CD4-positive, alpha-beta T cell treated with Interleukin-4 for 1 hour (primary cell): ENCODE measurements around the gene PKHD1.

ENCODE experiments used
- DNase-seq, 2 donors: peaks; one replicate each; pipeline ENCODE4 v3.0.0-alpha.2; 2020 to 2022

The PKHD1 gene

DNA sequence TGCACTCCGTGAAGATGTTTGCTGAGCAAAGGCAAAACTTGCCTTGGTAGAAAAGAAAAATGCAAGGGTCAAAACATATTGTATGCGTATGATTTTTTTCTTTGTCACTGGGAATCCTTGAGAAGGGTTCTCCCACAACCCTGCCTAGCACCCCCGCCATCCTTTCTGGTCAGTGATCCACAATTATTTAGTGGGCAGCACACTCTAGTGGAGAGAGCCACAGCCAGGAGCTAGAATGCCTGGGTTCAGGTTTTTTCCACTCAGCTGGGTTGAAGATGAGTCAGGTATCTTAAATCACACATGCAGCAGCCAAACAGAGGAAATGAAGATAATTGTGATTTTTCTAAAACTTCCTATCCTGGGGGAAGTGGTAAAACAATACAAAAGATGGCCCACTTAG lies 243.1 kb downstream of the PKHD1 start:
- no peak for DNase-seq

DNA sequence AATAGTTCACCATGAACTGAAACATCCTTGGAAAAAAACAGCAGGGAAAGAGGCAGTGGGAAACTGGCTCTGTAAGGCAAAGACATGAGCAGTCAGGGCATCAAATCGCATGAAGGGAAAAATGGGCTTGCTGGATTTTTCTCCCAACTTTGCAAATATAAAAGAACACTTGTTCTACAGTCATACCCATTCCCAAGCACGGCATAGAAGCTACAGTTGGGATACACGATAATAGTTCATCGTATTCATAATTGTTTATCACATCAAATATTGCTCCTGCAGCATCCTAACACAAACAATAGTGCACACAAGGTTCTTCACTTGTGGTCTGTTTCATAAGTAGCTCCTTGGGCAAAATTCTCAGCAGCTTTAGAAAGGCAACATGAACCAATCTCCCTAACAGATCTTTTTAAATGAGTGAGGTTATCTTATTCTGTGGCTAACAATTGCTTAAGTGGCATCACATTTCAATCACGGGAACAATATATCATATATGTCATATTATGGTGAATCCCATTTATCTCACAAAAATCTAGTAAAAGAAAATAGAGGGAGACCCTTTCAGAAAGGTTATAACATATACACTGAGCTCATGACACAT lies 243.9 kb downstream of the PKHD1 start:
- no peak for DNase-seq

DNA sequence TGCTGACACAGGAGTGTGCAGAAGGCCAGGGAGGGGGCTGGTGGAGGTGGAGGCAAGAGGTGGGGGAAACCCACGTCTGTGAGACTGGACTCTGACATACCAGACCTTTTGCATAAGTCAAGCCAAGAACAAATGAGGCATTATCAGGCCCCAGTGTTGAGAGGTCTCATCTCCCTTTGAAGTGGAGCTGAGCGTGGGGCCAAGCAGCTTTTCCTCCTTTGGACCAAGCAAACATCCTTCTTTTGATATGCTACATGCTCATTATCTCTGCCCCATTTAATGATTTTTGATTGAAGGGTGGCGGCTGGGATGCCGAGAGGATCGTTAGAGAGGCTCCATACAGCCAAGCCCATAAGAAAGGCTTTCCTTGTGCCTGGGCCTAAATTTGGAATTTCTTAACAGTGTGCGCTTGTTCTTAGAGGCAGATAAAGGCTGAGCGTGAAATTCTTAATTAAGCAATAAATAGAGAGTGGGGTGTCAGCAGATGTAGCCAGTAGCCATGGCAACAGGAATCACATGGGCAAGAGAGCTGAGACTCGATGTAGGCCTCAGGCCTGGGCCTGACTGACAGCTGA lies 244.5 kb downstream of the PKHD1 start:
- DNase-seq, result no peak

DNA sequence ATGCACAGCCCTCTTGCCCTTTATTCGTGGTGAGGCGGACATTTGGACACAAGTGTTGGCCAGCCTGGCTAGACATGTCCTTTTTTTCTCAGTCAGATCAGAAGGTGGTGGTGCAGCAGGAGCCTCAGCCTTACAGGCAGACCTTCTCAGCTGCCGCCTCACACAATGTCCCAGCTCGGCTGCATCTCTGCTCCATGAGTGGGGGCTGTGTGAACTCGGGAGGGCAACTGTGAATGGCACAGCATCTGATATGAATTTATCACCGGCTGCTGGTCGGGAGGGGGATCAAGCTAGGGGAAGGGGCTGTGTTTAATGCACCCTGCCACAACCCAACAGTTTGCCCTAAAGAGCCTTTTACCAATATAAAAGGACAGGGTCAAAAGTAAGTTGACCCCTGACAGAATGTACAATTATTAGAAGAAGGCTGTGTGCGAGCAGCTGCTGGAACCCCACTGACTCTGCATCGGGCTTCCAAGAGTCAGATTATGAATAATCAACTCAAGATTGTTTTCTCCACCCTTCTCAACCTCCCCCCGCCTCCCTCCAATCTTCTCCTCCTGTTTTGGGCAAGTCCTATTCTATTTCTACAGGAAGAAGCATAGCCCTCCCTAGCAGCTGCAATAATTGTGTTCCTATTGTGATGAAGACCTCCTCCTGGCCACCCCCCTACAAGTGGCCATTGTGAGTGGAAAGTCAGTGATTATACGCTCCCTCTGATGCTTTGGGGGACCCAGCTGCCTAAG lies 245.2 kb downstream of the PKHD1 start:
- no peak for DNase-seq

DNA sequence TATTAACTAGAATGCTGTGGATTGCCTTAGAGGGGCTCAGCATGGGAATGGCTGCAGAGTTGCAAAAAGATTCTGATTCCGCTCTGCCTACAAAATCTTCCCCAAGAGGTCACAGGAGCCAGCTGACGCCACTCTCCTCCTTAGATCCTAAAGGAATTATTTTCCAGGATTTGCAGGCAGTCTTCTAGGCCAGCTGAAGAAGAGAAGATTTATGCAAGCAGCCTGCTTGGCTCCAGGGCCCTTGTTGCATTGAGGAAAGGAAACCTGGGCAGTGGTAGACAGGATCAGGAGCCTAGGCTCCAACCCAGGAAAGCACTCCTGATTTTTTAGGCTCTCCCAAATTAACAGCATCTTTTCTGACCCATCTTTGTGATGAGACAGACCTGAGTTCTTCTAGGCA lies 245.8 kb downstream of the PKHD1 start:
- DNase-seq, result no peak

DNA sequence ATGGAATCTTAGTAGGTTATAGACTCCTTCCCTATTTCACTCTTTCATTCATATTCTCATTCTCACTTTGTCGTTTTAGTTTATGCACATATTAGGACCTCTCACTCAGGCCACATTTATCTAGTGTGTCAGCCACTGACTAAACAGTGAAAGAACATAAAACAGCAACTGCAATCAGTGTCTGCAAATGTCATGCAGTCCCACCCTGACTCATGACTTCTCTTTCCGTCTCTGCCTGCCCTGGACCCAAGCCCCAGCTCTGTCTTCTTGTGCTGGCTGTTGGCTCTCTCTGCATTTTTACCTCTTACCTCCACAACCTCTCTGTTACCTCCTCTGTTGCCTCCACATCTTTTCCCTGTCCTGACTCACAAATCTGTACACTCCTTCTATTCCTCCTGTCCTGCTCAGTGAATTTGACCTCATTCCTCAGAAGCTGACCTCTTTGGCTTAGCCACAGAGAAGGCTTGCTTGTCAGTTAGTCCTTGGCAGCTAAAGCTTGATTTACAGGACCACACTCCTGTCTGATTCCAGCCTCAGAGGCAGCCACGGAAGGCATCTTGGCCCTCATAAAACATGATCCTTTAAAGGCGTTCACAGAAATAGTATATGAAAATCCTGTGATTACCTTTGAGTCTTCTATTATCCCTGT lies 247.6 kb downstream of the PKHD1 start:
- DNase-seq, result no peak

DNA sequence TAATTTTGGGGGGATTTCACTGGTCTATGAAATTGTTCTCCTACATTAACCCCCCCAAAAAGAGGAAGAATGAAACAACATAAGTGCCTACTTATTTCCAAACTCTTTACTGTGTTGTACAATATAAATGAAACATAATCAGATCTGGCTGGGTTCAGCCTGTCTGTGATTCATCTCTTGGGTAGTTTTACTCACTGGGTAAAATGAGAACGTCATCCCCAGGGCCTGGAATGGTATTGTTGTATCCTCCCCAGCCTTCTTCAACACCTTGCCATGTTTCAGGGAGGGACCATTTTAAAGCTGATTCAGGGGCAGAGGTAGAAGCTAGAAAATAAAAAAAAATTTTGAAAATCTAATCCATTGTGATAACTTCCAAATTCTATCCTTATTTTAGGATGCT lies 256.7 kb downstream of the PKHD1 start:
- no peak for DNase-seq

DNA sequence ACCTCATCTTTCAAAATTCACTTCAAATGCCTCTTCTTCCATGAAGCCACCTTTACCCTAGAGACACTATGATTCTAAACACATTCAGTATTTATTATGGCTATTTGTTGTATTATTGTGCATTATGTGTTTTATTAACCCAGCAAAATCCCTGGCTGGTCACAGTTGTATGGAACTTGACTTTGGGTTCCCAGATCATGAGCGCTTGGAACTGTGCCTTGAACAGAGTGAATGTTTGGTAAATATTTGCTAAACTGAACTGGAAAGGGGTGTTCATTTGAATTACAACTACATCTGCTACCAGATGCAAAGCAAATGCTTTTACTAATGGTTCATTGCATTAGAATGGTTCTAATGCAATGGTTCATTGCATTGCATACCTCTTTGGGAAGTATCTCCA lies 259.8 kb downstream of the PKHD1 start:
- DNase-seq, result no peak

DNA sequence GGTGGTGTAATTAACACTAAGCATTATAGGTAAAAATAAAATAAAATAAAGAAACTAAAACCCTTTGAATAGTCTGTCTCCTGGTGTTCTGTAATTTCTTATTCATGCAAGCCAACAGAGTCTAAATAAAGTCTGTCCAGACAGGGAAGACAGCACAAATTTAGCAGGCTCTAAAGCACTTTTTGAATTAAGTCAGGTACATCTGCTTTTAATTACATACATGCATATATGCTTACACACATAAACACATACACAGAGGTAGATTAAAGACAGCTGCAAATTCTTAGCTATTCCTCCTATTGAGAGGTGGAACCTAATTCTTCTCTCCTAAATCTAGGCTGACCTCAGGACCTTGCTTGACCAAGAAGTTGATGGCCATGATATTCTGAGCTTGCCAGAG lies 262.5 kb downstream of the PKHD1 start:
- no peak for DNase-seq

DNA sequence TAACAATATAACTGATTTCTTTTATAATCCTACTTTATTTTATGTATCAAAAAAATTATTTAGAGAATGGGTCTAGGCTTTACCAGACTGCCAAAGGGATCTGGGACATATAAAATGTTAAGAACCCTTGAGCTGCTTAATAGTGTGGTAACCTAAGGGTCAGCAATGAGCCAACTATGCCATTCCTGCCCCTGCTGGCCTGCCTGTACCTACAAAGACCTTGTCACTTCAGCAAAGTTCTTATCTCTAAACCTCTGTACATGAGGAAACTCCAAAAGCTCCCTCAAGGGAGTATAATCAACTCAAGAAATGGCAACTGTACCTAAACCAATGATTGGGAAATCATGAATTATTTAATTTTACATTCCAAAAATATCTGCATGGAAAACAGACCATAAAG lies 266.9 kb downstream of the PKHD1 start:
- DNase-seq, result no peak

DNA sequence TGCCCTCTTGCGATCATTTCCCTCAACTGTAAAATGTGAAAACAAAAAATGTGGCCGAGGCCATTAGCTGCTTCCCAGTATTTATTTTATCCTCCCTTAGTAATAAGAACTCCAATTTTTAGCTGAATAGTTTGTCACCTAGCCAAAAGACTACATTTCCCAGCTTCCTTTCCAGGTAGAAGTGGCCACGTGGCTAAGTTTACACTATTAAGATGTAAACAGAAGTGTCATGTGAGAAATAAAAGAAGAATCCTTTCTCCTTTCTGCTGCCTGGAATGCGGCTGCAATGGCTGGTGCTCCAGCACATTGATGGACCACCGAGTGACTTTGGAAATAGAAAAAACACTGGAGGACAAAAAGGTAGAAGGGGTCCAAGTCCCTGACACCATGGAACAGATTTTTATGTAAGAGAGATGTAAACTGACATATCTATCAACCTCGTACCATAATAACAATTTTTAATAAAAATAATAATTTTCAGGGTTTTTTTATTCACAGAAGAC lies 268.8 kb downstream of the PKHD1 start:
- DNase-seq, result no peak

DNA sequence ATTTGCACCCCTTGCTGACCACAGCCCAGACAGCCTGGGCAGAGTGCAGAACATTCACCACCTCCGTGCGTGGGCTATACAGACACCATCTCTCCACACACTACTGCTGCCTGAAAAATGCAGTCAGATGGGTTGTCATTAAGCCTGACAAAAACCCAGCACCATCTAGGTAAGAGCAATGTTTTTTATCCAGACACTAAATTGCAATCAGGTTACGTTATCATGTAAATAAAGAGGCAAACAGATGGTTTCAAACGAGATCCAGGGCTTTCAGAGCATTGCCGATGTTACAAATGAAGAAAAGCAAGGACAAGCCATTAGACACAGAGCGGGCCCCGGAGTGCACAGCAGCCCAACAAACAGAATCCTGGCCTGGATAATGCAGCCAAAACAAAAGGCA lies 269.6 kb downstream of the PKHD1 start:
- DNase-seq, result no peak

DNA sequence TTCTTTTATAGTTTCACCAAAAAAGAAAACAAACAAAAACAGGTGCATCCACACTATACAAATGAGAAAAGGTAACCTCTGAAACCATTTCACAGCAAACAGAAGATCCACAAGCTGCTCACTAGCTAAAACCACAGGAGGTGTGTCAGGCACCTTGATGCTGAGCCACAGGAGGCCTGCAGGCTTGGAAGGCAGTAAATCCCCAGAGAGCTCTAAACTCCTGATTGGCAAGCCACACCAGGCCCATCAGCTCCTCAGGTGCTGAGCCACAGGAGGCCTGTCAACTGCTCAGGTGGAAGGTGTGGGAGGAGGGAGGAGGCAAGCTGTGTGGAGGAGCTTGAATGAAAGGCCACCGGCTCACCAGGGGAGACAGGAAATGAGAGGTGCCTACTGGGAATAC lies 273.0 kb downstream of the PKHD1 start:
- DNase-seq, result no peak

DNA sequence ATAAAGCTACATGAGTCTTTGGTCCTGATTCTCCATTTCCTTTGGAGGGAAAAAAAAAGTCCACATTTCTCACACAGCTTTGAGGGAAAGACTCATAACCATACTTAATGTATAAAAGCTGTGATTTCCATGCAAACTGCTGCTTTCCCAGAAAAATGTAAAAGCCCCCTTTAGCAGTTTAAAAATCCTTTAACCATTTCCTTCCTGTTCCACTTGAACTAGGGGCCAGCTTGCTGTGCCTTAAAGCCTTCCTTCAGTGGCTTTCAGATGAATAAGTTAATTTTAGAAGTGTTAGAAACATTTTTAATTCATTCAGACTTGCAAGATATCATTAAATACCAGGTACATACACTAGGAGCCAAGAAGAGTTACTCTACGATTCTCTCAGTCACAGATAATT lies 273.5 kb downstream of the PKHD1 start:
- DNase-seq, result no peak

DNA sequence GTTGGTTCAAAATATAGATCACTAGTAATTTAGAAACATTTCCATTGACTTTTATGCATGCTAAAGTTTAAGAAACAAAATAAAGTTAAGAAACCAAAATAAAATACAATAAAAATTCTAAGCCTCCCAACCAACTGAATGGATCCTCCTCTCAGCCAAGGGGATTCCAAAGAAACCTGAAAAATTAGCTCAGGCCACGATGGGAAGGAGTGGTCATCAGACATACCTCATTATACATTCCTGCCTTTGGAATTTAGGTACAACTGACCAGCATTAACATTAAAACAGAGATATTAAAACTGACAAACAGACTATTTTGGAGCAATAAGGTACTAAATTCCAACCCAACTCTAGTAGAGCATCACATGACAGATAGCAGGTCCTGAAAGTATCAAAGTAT lies 275.2 kb downstream of the PKHD1 start:
- no peak for DNase-seq

DNA sequence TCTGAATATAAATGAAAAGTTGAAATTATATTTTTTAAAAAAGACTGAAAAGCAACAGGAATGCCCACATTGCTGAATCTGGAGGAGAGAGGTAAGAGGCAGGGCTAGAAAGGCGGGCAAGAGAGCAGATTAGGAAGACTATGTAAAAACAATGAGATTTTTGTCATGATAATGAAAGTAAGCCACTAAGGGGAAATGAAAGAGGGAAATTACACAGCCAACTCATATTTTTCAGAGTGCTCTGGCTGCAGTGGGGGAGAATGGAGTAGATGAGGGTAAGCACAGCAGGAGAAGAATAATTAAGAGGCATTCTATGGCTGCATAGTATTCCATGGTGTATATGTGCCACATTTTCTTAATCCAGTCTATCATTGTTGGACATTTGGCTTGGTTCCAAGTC lies 281.9 kb downstream of the PKHD1 start:
- no peak for DNase-seq

DNA sequence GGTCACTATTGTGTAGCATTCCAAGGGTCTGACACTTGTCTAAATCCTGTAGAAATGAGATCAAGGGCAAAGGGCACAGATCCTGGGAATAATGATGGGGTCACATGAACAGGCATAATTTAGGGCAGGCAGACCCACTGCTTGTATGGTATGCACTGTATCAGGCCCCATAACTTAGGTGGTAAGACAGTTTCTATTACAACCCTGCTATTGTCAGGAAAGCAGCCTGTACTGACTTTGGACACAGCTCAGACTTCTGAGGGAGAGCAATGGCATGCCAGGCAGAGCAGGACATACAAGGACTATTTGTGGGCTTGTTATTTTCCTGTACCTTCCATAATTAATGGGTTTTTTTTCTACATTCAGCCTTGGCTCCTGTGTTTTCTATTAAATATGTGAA lies 286.8 kb downstream of the PKHD1 start:
- DNase-seq, result no peak

DNA sequence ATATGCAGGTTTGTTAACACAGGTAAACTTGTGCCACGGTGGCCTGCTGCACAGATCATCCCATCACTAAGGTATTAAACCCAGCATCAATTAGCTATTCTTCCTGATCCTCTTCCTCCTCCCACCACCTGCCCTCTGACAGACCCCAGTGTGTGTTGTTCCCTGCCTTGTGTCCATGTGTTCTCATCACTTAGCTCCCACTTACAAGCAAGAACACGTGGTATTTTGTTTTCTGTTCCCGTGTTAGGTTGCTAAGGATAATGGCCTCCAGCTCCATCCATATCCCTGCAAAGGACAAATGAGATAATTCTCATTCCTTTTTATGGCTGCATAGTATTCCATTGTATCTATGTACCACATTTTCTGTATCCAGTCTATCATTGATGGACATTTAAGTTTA lies 294.0 kb downstream of the PKHD1 start:
- no peak for DNase-seq

DNA sequence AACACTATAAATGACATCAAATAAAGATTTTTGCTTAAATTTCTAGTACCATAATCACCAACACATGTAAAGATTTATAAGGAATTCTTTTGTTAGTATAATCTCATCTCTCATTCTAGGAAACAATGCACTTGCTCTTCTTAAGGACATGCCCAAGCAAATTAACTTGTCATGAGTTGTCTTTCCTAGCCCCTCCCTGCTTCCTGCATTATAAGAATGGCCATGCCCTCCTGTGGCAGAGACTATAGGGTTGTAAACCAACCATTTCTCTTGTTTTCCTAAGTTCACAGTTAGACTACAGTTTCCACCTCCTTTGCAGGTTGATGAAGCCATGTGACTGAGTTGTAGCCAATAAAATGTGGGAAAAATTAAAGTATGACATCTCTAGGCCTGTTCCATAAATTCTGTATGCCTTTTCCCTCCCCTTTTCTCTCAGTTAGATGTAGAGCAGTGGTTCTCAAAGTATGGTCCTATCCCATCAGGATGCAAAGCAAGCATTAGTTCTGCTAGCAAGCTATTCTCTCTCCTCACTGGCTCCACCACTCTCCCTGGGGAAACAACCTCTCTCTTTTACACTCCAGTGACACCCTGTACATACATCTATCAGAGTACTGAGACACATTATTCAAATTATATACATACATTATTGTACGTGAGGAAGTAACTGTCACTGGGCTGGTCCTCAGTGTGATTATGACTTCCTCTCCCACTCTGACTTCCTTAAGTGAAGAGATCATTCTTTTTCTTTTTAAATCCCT lies 295.0 kb downstream of the PKHD1 start:
- no peak for DNase-seq

DNA sequence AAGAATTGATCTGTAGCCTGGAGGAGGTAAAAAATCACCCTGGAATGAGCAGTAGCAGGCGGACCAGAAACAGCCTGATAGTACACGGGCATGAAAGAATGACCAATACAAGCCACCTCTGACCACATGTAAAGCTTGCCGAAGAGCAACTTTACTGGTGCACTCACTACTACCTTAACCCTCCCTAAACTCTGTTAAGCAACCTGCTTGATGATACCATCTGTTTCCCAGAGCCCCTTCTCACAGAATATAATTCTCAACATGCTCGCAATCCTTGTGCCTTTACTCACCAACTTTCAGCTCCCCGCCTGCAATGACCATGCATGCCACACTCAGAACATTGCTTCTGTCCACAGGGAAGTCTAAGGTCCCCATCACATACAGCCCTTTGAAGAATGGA lies 296.5 kb downstream of the PKHD1 start:
- no peak for DNase-seq

DNA sequence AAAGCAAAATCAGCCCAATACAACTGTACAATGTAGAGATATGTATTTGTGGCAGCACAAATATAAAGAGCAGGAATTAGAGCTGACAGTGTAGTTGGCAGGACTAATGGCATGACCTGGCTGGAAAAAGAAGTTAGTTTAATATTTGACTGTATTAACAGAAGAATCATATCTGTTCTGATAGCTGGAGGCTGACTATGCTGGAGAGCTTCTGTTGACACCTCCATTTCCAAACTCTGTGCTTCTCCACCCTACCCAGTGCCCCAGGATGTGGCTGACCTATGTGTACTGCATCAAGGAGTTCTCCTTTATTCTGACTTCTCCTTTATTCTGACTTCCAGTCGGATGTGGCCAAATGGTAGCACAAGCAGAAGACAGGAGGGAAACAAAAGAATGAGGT lies 299.3 kb downstream of the PKHD1 start:
- DNase-seq, result no peak

DNA sequence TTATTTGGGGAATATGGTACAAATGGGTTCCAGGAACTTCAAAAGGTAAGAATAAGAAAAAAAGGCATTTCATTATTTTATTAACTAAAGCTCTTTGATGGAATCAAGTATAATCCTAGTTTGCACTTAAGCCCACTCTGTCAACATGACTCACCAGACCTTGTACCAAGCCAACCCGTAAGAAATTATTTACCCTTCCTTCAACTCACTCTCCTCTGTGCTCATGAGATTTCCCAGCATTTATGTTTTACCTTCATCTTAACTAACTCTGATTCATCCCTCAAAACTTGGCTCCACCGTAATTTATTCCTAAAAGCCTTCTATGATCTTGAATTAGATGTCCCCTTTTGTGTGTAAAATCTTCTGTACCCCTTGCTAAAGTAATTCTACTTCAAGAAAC lies 308.7 kb downstream of the PKHD1 start:
- no peak for DNase-seq

DNA sequence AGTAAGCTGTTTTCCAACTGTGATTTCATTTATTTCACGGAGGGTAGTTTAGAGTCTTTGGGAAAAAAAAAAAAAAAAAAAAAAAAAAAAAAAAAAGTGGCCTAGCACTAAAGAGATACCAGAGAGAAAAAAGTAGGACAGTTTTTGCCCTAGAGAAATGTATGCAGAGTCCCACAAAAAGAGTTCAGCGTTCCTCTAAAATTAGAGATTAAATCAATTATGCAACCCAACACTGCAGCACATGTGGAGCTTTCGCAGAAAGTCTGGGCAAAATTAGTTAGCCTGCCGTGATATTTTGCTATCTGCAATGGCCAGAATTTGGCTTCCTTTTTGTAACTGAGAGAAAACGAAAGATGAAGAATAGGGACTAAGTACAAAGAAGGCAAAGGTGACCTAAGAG lies 309.8 kb downstream of the PKHD1 start:
- no peak for DNase-seq
